Loucy (cell line): Measurements from ENCODE around the gene SLC19A1.

Experiments
- H2AFZ ChIP-seq: fragments of 200-600 bp; sonication (generic); 2 replicates; pipeline ENCODE4 v1.6.0; 2016; ENCODE audit warnings: antibody characterized with exemption, mild to moderate bottlenecking, low read length, moderate library complexity
- H3F3A ChIP-seq: fragments of 200-600 bp; 2 replicates; pipeline ENCODE4 v1.6.0; 2016; ENCODE audit warnings: antibody characterized with exemption, low read depth, mild to moderate bottlenecking
- H3K27me3 ChIP-seq: fragments of 200-600 bp; sonication (generic); 2 replicates; pipeline ENCODE4 v1.6.1; 2014; ENCODE audit warnings: low read length, mild to moderate bottlenecking; ENCODE audit not compliant: insufficient read depth, poor library complexity, severe bottlenecking
- H3K36me3 ChIP-seq: fragments of 200-600 bp; sonication (generic); 2 replicates; pipeline ENCODE4 v1.6.1; 2016; ENCODE audit warnings: low read length; ENCODE audit not compliant: insufficient read depth
- H3K4me1 ChIP-seq: fragments of 200-600 bp; sonication (generic); 2 replicates; pipeline ENCODE4 v1.5.1; 2014; ENCODE audit warnings: low read length, mild to moderate bottlenecking; ENCODE audit not compliant: insufficient read depth, poor library complexity, severe bottlenecking
- H3K4me2 ChIP-seq: fragments of 200-600 bp; sonication (generic); 2 replicates; pipeline ENCODE4 v1.6.0; 2014; ENCODE audit warnings: antibody characterized with exemption, low read length, low read depth, mild to moderate bottlenecking; ENCODE audit not compliant: poor library complexity, severe bottlenecking
- H3K4me3 ChIP-seq: fragments of 200-600 bp; sonication (generic); 2 replicates; pipeline ENCODE4 v1.5.1; 2014; ENCODE audit warnings: low read length, mild to moderate bottlenecking, mixed read lengths; ENCODE audit not compliant: poor library complexity, severe bottlenecking
- H3K79me2 ChIP-seq: fragments of 200-600 bp; sonication (generic); 2 replicates; pipeline ENCODE4 v1.6.1; 2014; ENCODE audit warnings: low read length; ENCODE audit not compliant: insufficient read depth
- H3K9ac ChIP-seq: fragments of 200-600 bp; sonication (generic); 2 replicates; pipeline ENCODE4 v1.6.0; 2014; ENCODE audit warnings: mild to moderate bottlenecking, low read depth, low read length, moderate library complexity; ENCODE audit not compliant: poor library complexity, severe bottlenecking
- H3K9me2 ChIP-seq: fragments of 200-600 bp; sonication (generic); replicated peaks from 2 replicates; pipeline ENCODE4 v1.6.1; 2016; ENCODE audit warnings: low read depth, low read length, mixed read lengths
- H3K9me3 ChIP-seq: fragments of 200-600 bp; sonication (generic); 2 replicates; pipeline ENCODE4 v1.6.1; 2014; ENCODE audit warnings: mild to moderate bottlenecking, antibody characterized with exemption, low read length, low read depth; ENCODE audit not compliant: insufficient read depth
- H4K20me1 ChIP-seq: fragments of 200-600 bp; sonication (generic); 2 replicates; pipeline ENCODE4 v1.6.0; 2014; ENCODE audit warnings: antibody characterized with exemption, low read length, mild to moderate bottlenecking; ENCODE audit not compliant: insufficient read depth, poor library complexity, severe bottlenecking
- EZH2phosphoT487 ChIP-seq: fragments of 200-600 bp; IDR thresholded peaks from 2 replicates; pipeline ENCODE4 v1.6.1; 2018; ENCODE audit warnings: antibody characterized with exemption, mild to moderate bottlenecking, moderate library complexity, borderline replicate concordance
- TF ChIP-seq, protein P1 (sequence below): fragments of 200-600 bp; sonication (generic); conservative IDR thresholded peaks from 2 replicates; pipeline ENCODE4 v1.5.1; 2014; ENCODE audit warnings: mild to moderate bottlenecking, antibody characterized with exemption, low read length

The SLC19A1 gene

DNA sequence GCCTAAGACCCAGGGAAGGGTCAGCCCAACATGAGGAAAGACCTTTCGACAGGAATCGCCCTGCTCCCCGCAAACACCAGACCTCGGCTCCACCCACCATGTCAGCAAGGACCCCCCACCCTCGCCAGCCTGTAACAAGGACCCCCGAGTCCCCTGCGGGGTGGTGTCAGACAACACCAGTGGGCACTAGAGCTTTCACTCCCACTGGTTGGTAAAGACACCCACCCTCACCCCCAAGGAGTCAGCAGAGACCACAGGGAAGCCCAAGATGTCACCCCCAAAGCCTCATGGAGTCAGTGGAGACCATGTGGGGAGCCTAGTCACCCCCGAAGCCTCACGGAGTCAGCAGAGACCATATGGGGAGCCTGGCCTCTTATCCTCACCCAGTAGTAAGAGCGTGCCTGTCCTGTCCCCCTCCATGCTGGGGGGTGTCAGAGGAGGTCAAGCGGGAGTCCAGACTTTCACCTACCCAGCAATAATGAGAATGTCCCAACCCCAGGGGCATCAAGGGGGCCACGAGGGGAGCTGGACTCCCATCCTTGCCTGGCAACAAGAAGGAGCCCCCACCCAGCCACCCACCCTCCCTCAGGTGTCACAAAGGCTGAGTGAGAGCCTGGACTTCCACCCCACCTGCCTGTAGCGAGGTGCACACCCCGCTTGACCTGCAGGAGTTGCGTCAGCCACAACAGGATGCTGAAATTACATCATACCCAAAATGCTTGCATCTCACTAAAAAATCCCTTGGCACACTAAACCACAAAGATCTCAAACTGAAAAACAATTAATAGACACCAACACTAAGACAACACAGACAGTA lies 24.8 kb downstream of the SLC19A1 start:
- Histone ChIP-seq H3K9me2 (no peaks in the 10 kb centered on the region), H3F3A (no peaks in the 10 kb centered on the region), H3K79me2 (no peaks in the 10 kb centered on the region), H3K9ac (no peak overlapping the region), H3K4me2 (no peak overlapping the region), H3K9me3 (peaks cover 36% of the 10 kb centered on the region), H3K36me3 (peaks cover 50% of the 10 kb centered on the region), H2AFZ (no peak overlapping the region), H3K4me1 (no peaks in the 10 kb centered on the region), H3K4me3 (no peak overlapping the region), H3K27me3 (no peaks in the 10 kb centered on the region), H4K20me1 (no peaks in the 10 kb centered on the region)
- TF ChIP-seq, protein P1, sequence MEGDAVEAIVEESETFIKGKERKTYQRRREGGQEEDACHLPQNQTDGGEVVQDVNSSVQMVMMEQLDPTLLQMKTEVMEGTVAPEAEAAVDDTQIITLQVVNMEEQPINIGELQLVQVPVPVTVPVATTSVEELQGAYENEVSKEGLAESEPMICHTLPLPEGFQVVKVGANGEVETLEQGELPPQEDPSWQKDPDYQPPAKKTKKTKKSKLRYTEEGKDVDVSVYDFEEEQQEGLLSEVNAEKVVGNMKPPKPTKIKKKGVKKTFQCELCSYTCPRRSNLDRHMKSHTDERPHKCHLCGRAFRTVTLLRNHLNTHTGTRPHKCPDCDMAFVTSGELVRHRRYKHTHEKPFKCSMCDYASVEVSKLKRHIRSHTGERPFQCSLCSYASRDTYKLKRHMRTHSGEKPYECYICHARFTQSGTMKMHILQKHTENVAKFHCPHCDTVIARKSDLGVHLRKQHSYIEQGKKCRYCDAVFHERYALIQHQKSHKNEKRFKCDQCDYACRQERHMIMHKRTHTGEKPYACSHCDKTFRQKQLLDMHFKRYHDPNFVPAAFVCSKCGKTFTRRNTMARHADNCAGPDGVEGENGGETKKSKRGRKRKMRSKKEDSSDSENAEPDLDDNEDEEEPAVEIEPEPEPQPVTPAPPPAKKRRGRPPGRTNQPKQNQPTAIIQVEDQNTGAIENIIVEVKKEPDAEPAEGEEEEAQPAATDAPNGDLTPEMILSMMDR = no peak
- TF ChIP-seq EZH2phosphoT487 = no peak

DNA sequence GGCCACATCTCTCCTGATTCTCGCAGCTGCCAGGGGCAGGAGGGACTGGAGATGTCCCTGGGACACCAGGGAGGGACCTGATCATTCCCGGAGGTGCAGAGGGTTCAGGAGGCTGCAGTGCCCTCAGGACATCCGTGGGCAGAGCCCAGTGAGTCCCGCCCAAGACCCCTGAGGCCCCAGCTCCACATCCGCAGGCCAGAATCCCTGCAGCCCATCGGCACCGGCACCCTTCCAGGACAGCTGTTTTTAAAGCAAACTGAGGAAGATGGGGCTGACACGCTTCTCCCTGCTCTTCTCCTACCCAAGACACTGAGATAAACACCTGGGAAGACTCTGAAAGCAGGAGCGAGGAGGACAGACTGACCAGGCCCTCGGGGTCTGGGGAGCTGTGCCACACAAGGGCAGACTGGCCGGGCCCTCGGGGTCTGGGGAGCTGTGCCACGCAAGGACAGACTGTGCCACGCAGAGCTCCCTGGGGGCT lies 25.5 kb downstream of the SLC19A1 start:
- no peak overlapping the region for H3K4me3 ChIP-seq
- H2AFZ ChIP-seq = no peak overlapping the region
- H3K9me2 ChIP-seq = no peaks in the 10 kb centered on the region
- H3K9me3 ChIP-seq = peaks cover 35% of the 10 kb centered on the region
- no peaks in the 10 kb centered on the region for H3K79me2 ChIP-seq
- H3K27me3 ChIP-seq = no peaks in the 10 kb centered on the region
- H3F3A ChIP-seq = no peaks in the 10 kb centered on the region
- no peak overlapping the region for H3K9ac ChIP-seq
- H3K36me3 ChIP-seq = peaks cover 46% of the 10 kb centered on the region
- no peaks in the 10 kb centered on the region for H4K20me1 ChIP-seq
- TF ChIP-seq EZH2phosphoT487 = no peak
- TF ChIP-seq, protein P1 = no peak
- no peaks in the 10 kb centered on the region for H3K4me1 ChIP-seq
- no peak overlapping the region for H3K4me2 ChIP-seq

DNA sequence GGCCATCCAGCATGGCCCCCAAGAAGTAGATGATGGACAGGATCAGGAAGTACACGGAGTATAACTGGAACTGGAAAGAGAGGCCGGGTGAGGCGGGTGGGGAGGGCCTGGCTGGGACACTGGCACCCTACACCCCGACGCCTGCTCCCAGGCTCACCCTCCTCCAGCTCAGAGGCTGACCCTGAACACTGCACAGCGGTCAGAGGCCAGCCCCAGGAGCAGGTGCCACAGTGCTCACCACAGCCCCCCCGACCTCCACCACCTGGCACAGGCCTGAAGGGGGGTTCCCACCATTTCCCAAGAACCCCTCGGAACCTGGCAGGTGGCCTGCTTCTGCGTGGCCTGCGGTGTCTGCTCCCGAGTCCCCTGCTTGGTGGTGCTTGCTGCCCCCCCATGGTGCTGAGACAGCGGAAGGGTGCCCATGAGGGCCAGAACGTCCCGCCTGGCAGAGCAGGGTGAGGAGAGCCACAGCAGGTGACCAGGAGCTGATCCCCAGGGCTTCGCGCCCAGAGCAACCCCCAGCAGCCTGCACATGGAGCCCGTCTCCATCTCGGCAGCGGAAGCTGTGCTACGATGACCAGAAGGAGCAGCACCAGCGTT lies 26.1 kb downstream of the SLC19A1 start:
- no peak overlapping the region for H2AFZ ChIP-seq
- H3K36me3 ChIP-seq = peaks cover 46% of the 10 kb centered on the region
- H3K9me2 ChIP-seq = no peaks in the 10 kb centered on the region
- H3K4me2 ChIP-seq = no peak overlapping the region
- H3K27me3 ChIP-seq = no peaks in the 10 kb centered on the region
- H4K20me1 ChIP-seq = no peaks in the 10 kb centered on the region
- no peak overlapping the region for H3K4me3 ChIP-seq
- H3K79me2 ChIP-seq = no peaks in the 10 kb centered on the region
- peaks cover 29% of the 10 kb centered on the region for H3K9me3 ChIP-seq
- no peak overlapping the region for H3K9ac ChIP-seq
- H3K4me1 ChIP-seq = no peaks in the 10 kb centered on the region
- no peak for TF ChIP-seq EZH2phosphoT487
- TF ChIP-seq, protein P1 = no peak
- no peaks in the 10 kb centered on the region for H3F3A ChIP-seq
